Ishikawa (cell line): ENCODE data around the gene CTU1.

Source experiments
- EP300 ChIP-seq: IDR thresholded peaks from 2 replicates; pipeline ENCODE4 v1.6.1; 2012; ENCODE audit warnings: borderline replicate concordance
- FOXM1 ChIP-seq: IDR thresholded peaks from 2 replicates; pipeline ENCODE4 v1.6.1; 2012; ENCODE audit warnings: low read depth, borderline replicate concordance
- RAD21 ChIP-seq: IDR thresholded peaks from 2 replicates; pipeline ENCODE4 v1.6.1; 2012; ENCODE audit warnings: low read depth
- YY1 ChIP-seq: IDR thresholded peaks from 2 replicates; pipeline ENCODE4 v1.6.1; 2012; ENCODE audit warnings: low read depth
- ZBTB7A ChIP-seq: IDR thresholded peaks from 2 replicates; pipeline ENCODE4 v1.6.1; 2012; ENCODE audit warnings: low read depth
- TF ChIP-seq, protein P1 (sequence below): IDR thresholded peaks from 2 replicates; pipeline ENCODE4 v1.6.1; 2012

DNA sequence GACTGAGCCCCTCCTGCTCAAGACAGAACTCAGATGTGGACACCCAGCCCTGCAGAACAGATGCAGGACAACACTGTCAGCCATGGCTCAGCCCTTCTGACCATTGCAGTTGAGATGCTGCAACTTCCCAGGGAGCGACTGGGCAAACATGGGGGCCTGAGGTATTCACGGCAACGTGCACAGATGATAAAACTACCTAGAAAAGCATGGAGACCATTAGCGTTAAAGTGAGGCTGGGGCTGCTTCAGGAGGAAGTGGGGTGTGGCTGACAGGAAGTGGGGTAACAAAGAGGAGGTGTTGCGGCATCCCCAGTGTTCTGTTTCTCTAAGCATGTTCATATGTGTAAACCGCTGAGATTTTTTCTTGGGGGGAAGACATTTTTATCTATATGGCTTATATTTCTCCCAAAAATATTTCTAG, 15.2 kb upstream of the CTU1 start:
- TF ChIP-seq FOXM1 (no peak), EP300 (no peak), ZBTB7A (no peak), RAD21 (no peak), YY1 (no peak)
- TF ChIP-seq, protein P1, sequence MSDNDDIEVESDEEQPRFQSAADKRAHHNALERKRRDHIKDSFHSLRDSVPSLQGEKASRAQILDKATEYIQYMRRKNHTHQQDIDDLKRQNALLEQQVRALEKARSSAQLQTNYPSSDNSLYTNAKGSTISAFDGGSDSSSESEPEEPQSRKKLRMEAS = no peak
